ENCODE data around the gene HEYL.
A peak's percentile ranks its signal among the peaks of the same experiment; 100 is the strongest.
"Not testable (repeated sequence)": the region's sequence is repeated elsewhere in the genome, so short reads cannot be mapped to it uniquely, and the experiment has no call there.

HEYL gene

DNA sequence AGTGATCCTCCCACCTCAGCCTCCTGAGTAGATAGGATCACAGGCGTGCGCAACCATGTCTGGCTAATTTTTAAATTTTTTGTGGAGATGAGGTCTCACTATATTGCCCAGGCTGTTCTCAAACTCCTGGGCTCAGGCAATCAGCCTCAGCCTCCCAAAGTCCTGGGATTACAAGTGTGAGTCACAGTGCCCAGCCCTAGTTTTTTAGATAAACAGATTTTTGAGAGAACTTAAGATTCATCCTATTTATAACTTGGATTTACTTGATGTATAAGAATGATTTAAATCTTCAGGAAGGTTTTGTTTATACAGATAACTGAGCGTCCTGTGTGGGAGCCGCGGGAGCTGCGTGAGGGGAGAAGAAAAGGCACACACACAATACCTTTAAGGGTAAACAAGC, 26.2 kb downstream of the HEYL start:
- no peak overlapping the region for H3K4me3 ChIP-seq
- intact Hi-C loops (cut with DNase I; ENCODE audit: low total_unique reads): no loop called here
- peaks cover 0 to 9% (median 8%) of the 10 kb centered on the region in 4 donors for H3K4me1 ChIP-seq
- no peak overlapping the region for H3K27ac ChIP-seq
- DNase-seq: no peak
- peaks cover 0 to 23% (median 4%) of the 10 kb centered on the region in 3 donors for H3K36me3 ChIP-seq
- TF ChIP-seq, protein P1, sequence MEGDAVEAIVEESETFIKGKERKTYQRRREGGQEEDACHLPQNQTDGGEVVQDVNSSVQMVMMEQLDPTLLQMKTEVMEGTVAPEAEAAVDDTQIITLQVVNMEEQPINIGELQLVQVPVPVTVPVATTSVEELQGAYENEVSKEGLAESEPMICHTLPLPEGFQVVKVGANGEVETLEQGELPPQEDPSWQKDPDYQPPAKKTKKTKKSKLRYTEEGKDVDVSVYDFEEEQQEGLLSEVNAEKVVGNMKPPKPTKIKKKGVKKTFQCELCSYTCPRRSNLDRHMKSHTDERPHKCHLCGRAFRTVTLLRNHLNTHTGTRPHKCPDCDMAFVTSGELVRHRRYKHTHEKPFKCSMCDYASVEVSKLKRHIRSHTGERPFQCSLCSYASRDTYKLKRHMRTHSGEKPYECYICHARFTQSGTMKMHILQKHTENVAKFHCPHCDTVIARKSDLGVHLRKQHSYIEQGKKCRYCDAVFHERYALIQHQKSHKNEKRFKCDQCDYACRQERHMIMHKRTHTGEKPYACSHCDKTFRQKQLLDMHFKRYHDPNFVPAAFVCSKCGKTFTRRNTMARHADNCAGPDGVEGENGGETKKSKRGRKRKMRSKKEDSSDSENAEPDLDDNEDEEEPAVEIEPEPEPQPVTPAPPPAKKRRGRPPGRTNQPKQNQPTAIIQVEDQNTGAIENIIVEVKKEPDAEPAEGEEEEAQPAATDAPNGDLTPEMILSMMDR (IDR thresholded peaks at IDR 0.05): no peak
- H3K27me3 ChIP-seq: no peaks in the 10 kb centered on the region
- H3K9me3 ChIP-seq: no peaks in the 10 kb centered on the region

GRCh38 chr1:39609618-39610331, 29.7 kb downstream of the HEYL start:
- peak in 1 of 2 donors; percentile 73 for DNase-seq
- H3K27ac ChIP-seq: peak overlapping the region in 1 of 2 donors; percentile 50
- peak overlapping the region in 1 of 2 donors; percentile 9 for H3K4me3 ChIP-seq
- intact Hi-C loops (cut with DNase I; ENCODE audit: low total_unique reads): no loop called here
- peaks cover 0 to 17% (median 4%) of the 10 kb centered on the region in 3 donors for H3K36me3 ChIP-seq
- H3K9me3 ChIP-seq: no peaks in the 10 kb centered on the region
- H3K4me1 ChIP-seq: peaks cover 0 to 12% (median 9%) of the 10 kb centered on the region in 4 donors
- TF ChIP-seq, protein P1 (IDR thresholded peaks at IDR 0.05): peak; percentile 73 to 78
- H3K27me3 ChIP-seq: no peaks in the 10 kb centered on the region

GRCh38 chr1:39608921-39609320, 30.5 kb downstream of the HEYL start:
- intact Hi-C loops (cut with DNase I; ENCODE audit: low total_unique reads): no loop called here
- Histone ChIP-seq H3K27me3 (no peaks in the 10 kb centered on the region), H3K27ac (no peak overlapping the region), H3K4me1 (peaks cover 0 to 12% (median 9%) of the 10 kb centered on the region in 4 donors), H3K9me3 (no peaks in the 10 kb centered on the region), H3K4me3 (no peak overlapping the region), H3K36me3 (peaks cover 0 to 17% (median 4%) of the 10 kb centered on the region in 3 donors)
- TF ChIP-seq, protein P1 (IDR thresholded peaks at IDR 0.05): no peak
- no peak for DNase-seq

- H3K27ac ChIP-seq, H3K9me3 ChIP-seq, H3K36me3 ChIP-seq, DNase-seq, H3K4me3 ChIP-seq, H3K27me3 ChIP-seq, H3K4me1 ChIP-seq: not testable (repeated sequence)
- intact Hi-C loops (cut with DNase I; ENCODE audit: low total_unique reads): loop anchor here (5.0 kb wide), 1 partner anchor 114 kb away; no protein-coding TSS in a partner anchor
These were observed 35.8 kb downstream of the HEYL start for GRCh38 chr1:39603677-39604076.

- H3K9me3 ChIP-seq, H3K27ac ChIP-seq, H3K36me3 ChIP-seq, H3K27me3 ChIP-seq, DNase-seq, H3K4me1 ChIP-seq, H3K4me3 ChIP-seq: not testable (repeated sequence)
- intact Hi-C loops (cut with DNase I; ENCODE audit: low total_unique reads): loop anchor here (5.0 kb wide), 1 partner anchor 116 kb away; no protein-coding TSS in a partner anchor
These were observed 37.7 kb downstream of the HEYL start for GRCh38 chr1:39601667-39602255.

- no peaks in the 10 kb centered on the region for H3K27me3 ChIP-seq
- H3K9me3 ChIP-seq: no peaks in the 10 kb centered on the region
- H3K27ac ChIP-seq: no peak overlapping the region
- H3K4me3 ChIP-seq: no peak overlapping the region
- no peaks in the 10 kb centered on the region for H3K4me1 ChIP-seq
- TF ChIP-seq, protein P1 (IDR thresholded peaks at IDR 0.05): no peak
- no peak for DNase-seq
- no peaks in the 10 kb centered on the region for H3K36me3 ChIP-seq
- intact Hi-C loops (cut with DNase I; ENCODE audit: low total_unique reads): no loop called here
These were observed 43.3 kb downstream of the HEYL start for GRCh38 chr1:39596163-39596562.

All from tibial artery (tissue), 4 donors.